Activated CD4-positive, alpha-beta T cell treated with anti-CD3 and anti-CD28 coated beads, Interleukin-2, amount 10 ng/mL, durations not matched to agents 24 days and 14 days (primary cell): ENCODE results near the gene SDHAF2. TPM values are rescaled to one million over a fixed set of nuclear protein-coding genes. Genes with fewer than 3 reads are reported as not detected.

Source experiments
- DNase-seq: peaks from one replicate; pipeline ENCODE4 v3.0.0; 2022
- H3K27ac Mint-ChIP-seq: one replicate; pipeline ENCODE4 v1.8.0; 2022; ENCODE audit warnings: mild to moderate bottlenecking, mixed read lengths
- H3K27me3 Mint-ChIP-seq: one replicate; pipeline ENCODE4 v1.8.0; 2022; ENCODE audit warnings: mixed read lengths
- H3K36me3 Mint-ChIP-seq: one replicate; pipeline ENCODE4 v1.8.0; 2022; ENCODE audit warnings: low read depth, mild to moderate bottlenecking, mixed read lengths
- H3K4me1 Mint-ChIP-seq: one replicate; pipeline ENCODE4 v1.8.0; 2021; ENCODE audit warnings: mixed read lengths
- H3K4me3 Mint-ChIP-seq: one replicate; pipeline ENCODE4 v1.8.0; 2022; ENCODE audit warnings: mild to moderate bottlenecking, moderate library complexity, mixed read lengths
- H3K9me3 Mint-ChIP-seq: one replicate; pipeline ENCODE4 v1.8.0; 2021; ENCODE audit warnings: mixed read lengths
- intact Hi-C: fragments of 100-400 bp; cut with micrococcal nuclease; formaldehyde crosslinking; loops from one replicate; pipeline ENCODE4 v1.15.1; 2023
- total RNA-seq: library from RNA; stranded (reverse); gene quantifications from 2 replicates; pipeline ENCODE4 v1.2.3, GENCODE V29; 2022

SDHAF2 gene
- total RNA-seq, 1 donor from 2014 or later, result 46.0 TPM

GRCh38 chr11:61486779-61487178 lies 56.9 kb downstream of the SDHAF2 start:
- H3K27me3 Mint-ChIP-seq, result no peaks in the 10 kb centered on the region
- no peaks in the 10 kb centered on the region for H3K9me3 Mint-ChIP-seq
- no peak overlapping the region for H3K27ac Mint-ChIP-seq
- peaks cover 3% of the 10 kb centered on the region for H3K36me3 Mint-ChIP-seq
- no peaks in the 10 kb centered on the region for H3K4me1 Mint-ChIP-seq
- intact Hi-C loops, result no loop called here
- DNase-seq, result no peak
- no peak overlapping the region for H3K4me3 Mint-ChIP-seq

- intact Hi-C loops, result no loop called here
- Mint-ChIP-seq H3K4me1 (no peaks in the 10 kb centered on the region), H3K9me3 (no peaks in the 10 kb centered on the region), H3K27ac (no peak overlapping the region), H3K4me3 (no peak overlapping the region), H3K36me3 (peaks cover 3% of the 10 kb centered on the region), H3K27me3 (no peaks in the 10 kb centered on the region)
- no peak for DNase-seq
Measured at GRCh38 chr11:61487342-61488025, 57.6 kb downstream of the SDHAF2 start.

GRCh38 chr11:61488651-61489291 lies 58.8 kb downstream of the SDHAF2 start:
- no peak overlapping the region for H3K4me3 Mint-ChIP-seq

GRCh38 chr11:61489833-61490721 lies 60.2 kb downstream of the SDHAF2 start:
- Mint-ChIP-seq H3K4me3 (no peak overlapping the region), H3K9me3 (no peaks in the 10 kb centered on the region), H3K36me3 (peaks cover 3% of the 10 kb centered on the region), H3K4me1 (no peaks in the 10 kb centered on the region), H3K27me3 (no peaks in the 10 kb centered on the region), H3K27ac (no peak overlapping the region)
- no peak for DNase-seq
- intact Hi-C loops, result no loop called here

More at GRCh38 chr11:61488651-61489291, 58.8 kb downstream of the SDHAF2 start:
- DNase-seq, result no peak
- Mint-ChIP-seq H3K4me1 (no peaks in the 10 kb centered on the region), H3K27ac (no peak overlapping the region), H3K27me3 (no peaks in the 10 kb centered on the region), H3K36me3 (peaks cover 3% of the 10 kb centered on the region), H3K9me3 (no peaks in the 10 kb centered on the region)
- intact Hi-C loops, result no loop called here

- intact Hi-C loops, result no loop called here
- Mint-ChIP-seq H3K27me3 (no peaks in the 10 kb centered on the region), H3K4me1 (no peaks in the 10 kb centered on the region), H3K9me3 (no peaks in the 10 kb centered on the region), H3K27ac (no peak overlapping the region), H3K36me3 (peaks cover 3% of the 10 kb centered on the region), H3K4me3 (no peak overlapping the region)
- DNase-seq, result no peak
Measured at GRCh38 chr11:61491736-61492395, 61.9 kb downstream of the SDHAF2 start.

- Mint-ChIP-seq H3K27me3 (no peaks in the 10 kb centered on the region), H3K36me3 (no peaks in the 10 kb centered on the region), H3K27ac (no peak overlapping the region), H3K4me3 (no peak overlapping the region), H3K4me1 (no peaks in the 10 kb centered on the region), H3K9me3 (no peaks in the 10 kb centered on the region)
- intact Hi-C loops, result no loop called here
- DNase-seq, result no peak
Measured at GRCh38 chr11:61494381-61494961, 64.5 kb downstream of the SDHAF2 start.

GRCh38 chr11:61495801-61496601 lies 66.1 kb downstream of the SDHAF2 start:
- no peak overlapping the region for H3K27ac Mint-ChIP-seq
- no peak overlapping the region for H3K4me3 Mint-ChIP-seq
- no peak for DNase-seq
- H3K27me3 Mint-ChIP-seq, result no peaks in the 10 kb centered on the region
- H3K36me3 Mint-ChIP-seq, result no peaks in the 10 kb centered on the region
- no peaks in the 10 kb centered on the region for H3K9me3 Mint-ChIP-seq
- no peaks in the 10 kb centered on the region for H3K4me1 Mint-ChIP-seq
- intact Hi-C loops, result no loop called here

Other genes starting within 250 kb of the SDHAF2 start
- gene PGA3, start 226.6 kb upstream of the SDHAF2 start, total RNA-seq, result not detected in 2 replicates
- not detected in 2 replicates for gene PGA4, start 207.8 kb upstream of the SDHAF2 start, total RNA-seq
- not detected in 2 replicates for gene PGA5, start 188.9 kb upstream of the SDHAF2 start, total RNA-seq
- gene VWCE, start 134.8 kb upstream of the SDHAF2 start, total RNA-seq, result 10.6 and 12.4 TPM in 2 replicates
- 265 and 268 TPM in 2 replicates for gene DDB1, start 97.0 kb upstream of the SDHAF2 start, total RNA-seq
- 81.7 and 84.7 TPM in 2 replicates for gene TKFC, start 96.9 kb upstream of the SDHAF2 start, total RNA-seq
- 34.9 and 35.1 TPM in 2 replicates for gene CYB561A3, start 68.2 kb upstream of the SDHAF2 start, total RNA-seq
- 65.2 and 69.9 TPM in 2 replicates for gene TMEM138, start 67.8 kb upstream of the SDHAF2 start, total RNA-seq
- gene TMEM216, start 37.5 kb upstream of the SDHAF2 start, total RNA-seq, result 17.0 and 18.3 TPM in 2 replicates
- 140 and 143 TPM in 2 replicates for gene CPSF7, start 149 bp upstream of the SDHAF2 start, total RNA-seq
- 0.14 TPM in 1 of 2 replicates, not detected in the other for gene LRRC10B, start 78.6 kb downstream of the SDHAF2 start, total RNA-seq
- gene SYT7, start 151.0 kb downstream of the SDHAF2 start, total RNA-seq, result 0.23 and 0.43 TPM in 2 replicates